B cell (primary cell): ENCODE results near the gene CNTNAP2. TPM values are rescaled to one million over a fixed set of nuclear protein-coding genes. Genes with fewer than 3 reads are reported as not detected.

Experiments
- ATAC-seq: fragments of 200-7000 bp; cut with Tn5 transposase; one replicate; pipeline ENCODE4 v1.10.0; 2021; ENCODE audit warnings: low read depth, mild to moderate bottlenecking, moderate number of reproducible peaks, moderate library complexity
- CTCF ChIA-PET: fragments of 350-600 bp; sonication (Branson Sonifier 250); formaldehyde crosslinking; loops from one replicate; lab custom pipeline; 2021; ENCODE audit warnings: antibody characterized with exemption, inconsistent platforms; lab: Charles Lee
- POLR2A ChIA-PET: fragments of 350-600 bp; sonication (Branson Sonifier 250); formaldehyde crosslinking; loops from one replicate; lab custom pipeline; 2021; ENCODE audit warnings: antibody characterized with exemption; lab: Charles Lee
- DNase-seq: peaks from one replicate; pipeline ENCODE4 v3.0.0; 2013
- H2AFZ ChIP-seq: 2 replicates; pipeline ENCODE4 v1.6.1; 2012; ENCODE audit warnings: mild to moderate bottlenecking, low read depth, low read length; ENCODE audit not compliant: insufficient read depth, poor library complexity, severe bottlenecking
- H3K27ac ChIP-seq, 2 donors: 1 replicate in 1 of 2; 2 replicates in 1 of 2; pipeline ENCODE4 v1.5.1; 2012 to 2013; ENCODE audit warnings: low read length in 2 of 2, mild to moderate bottlenecking in 2 of 2, moderate library complexity in 1 of 2
- H3K27me3 ChIP-seq, 4 experiments: fragments of 200-600 bp in 1 of 4; sonication (generic) in 1 of 4; replicated peaks in 1 of 4; 1 replicate in 2 of 4; 2 replicates in 2 of 4; pipeline versions ENCODE4 v1.6.1 to v1.7.0; 2013 to 2016; ENCODE audit warnings: low read length in 3 of 4, mild to moderate bottlenecking in 2 of 4, mixed read lengths in 1 of 4, moderate library complexity in 1 of 4; ENCODE audit not compliant: insufficient read depth in 4 of 4, control insufficient read depth in 3 of 4; ENCODE audit errors: control extremely low read depth in 1 of 4
- H3K36me3 ChIP-seq, 2 experiments: replicated peaks in 1 of 2; 1 replicate in 1 of 2; 2 replicates in 1 of 2; pipeline versions ENCODE4 v1.6.1 to v1.7.1; 2013; ENCODE audit warnings: low read length in 1 of 2; ENCODE audit not compliant: insufficient read depth in 2 of 2, control insufficient read depth in 1 of 2; ENCODE audit errors: control extremely low read depth in 1 of 2, extremely low read depth in 1 of 2
- H3K4me1 ChIP-seq, 2 donors: fragments of 200-600 bp in 1 of 2; sonication (generic) in 1 of 2; 1 replicate in 1 of 2; 2 replicates in 1 of 2; pipeline versions ENCODE4 v1.5.1 to v1.6.1; 2013 to 2017; ENCODE audit warnings: low read length in 2 of 2; ENCODE audit not compliant: control insufficient read depth in 2 of 2, insufficient read depth in 2 of 2
- H3K4me2 ChIP-seq: replicated peaks from 2 replicates; pipeline ENCODE3; 2012; ENCODE audit warnings: mild to moderate bottlenecking, low read depth, low read length; ENCODE audit not compliant: poor library complexity, severe bottlenecking
- H3K4me3 ChIP-seq, 5 experiments: fragments of 200-600 bp in 1 of 5; sonication (generic) in 1 of 5; 1 replicate in 3 of 5; 2 replicates in 2 of 5; pipeline versions ENCODE4 v1.5.1 to v1.7.0; 2011 to 2016; ENCODE audit warnings: low read length in 4 of 5, mild to moderate bottlenecking in 4 of 5, low read depth in 2 of 5, control low read depth in 1 of 5, moderate library complexity in 1 of 5; ENCODE audit not compliant: insufficient read depth in 1 of 5; ENCODE audit errors: control extremely low read depth in 1 of 5, extremely low read depth in 1 of 5
- H3K79me2 ChIP-seq: fragments of 200-600 bp; sonication (generic); one replicate; pipeline ENCODE4 v1.6.0; 2016; ENCODE audit warnings: low read length; ENCODE audit not compliant: control insufficient read depth, insufficient read depth
- H3K9ac ChIP-seq: fragments of 200-600 bp; sonication (generic); 2 replicates; pipeline ENCODE4 v1.6.1; 2017; ENCODE audit warnings: mild to moderate bottlenecking, low read length, moderate library complexity
- H3K9me3 ChIP-seq, 3 donors: one replicate each; pipeline versions ENCODE4 v1.6.1 to v1.7.1; 2013; ENCODE audit warnings: low read length in 2 of 3; ENCODE audit not compliant: control insufficient read depth in 2 of 3, insufficient read depth in 1 of 3; ENCODE audit errors: control extremely low read depth in 1 of 3
- H4K20me1 ChIP-seq: 2 replicates; pipeline ENCODE4 v1.6.0; 2012; ENCODE audit warnings: mild to moderate bottlenecking, low read length; ENCODE audit not compliant: insufficient read depth, control insufficient read depth, poor library complexity, severe bottlenecking
- H3K27ac Mint-ChIP-seq: one replicate; pipeline ENCODE4 v1.8.0; 2021; ENCODE audit warnings: mixed read lengths
- H3K27me3 Mint-ChIP-seq: one replicate; pipeline ENCODE4 v1.8.0; 2021; ENCODE audit warnings: mixed read lengths
- H3K4me1 Mint-ChIP-seq: one replicate; pipeline ENCODE4 v1.8.0; 2021; ENCODE audit warnings: mixed read lengths
- H3K4me3 Mint-ChIP-seq: one replicate; pipeline ENCODE4 v1.8.0; 2021; ENCODE audit warnings: mixed read lengths
- H3K9me3 Mint-ChIP-seq: one replicate; pipeline ENCODE4 v1.8.0; 2022; ENCODE audit warnings: mixed read lengths; ENCODE audit not compliant: insufficient read depth
- EZH2 ChIP-seq: IDR thresholded peaks from 2 replicates; pipeline ENCODE4 v1.6.1; 2012; ENCODE audit warnings: borderline replicate concordance, low read depth, mild to moderate bottlenecking, moderate library complexity, low read length; ENCODE audit not compliant: insufficient read depth, poor library complexity, severe bottlenecking
- WGBS: methylation state at CpG from one replicate; pipeline ENCODE4 v1.1.5; 2013; ENCODE audit warnings: missing lambda C conversion rate; ENCODE audit not compliant: insufficient coverage; 5-methylcytosine and 5-hydroxymethylcytosine counted together
- intact Hi-C: fragments of 100-400 bp; cut with micrococcal nuclease; formaldehyde crosslinking; loops from one replicate; pipeline ENCODE4 v1.10.0; 2022
- polyA plus RNA-seq: library from polyadenylated mRNA; depleted of rRNA; stranded (reverse); fragments of >200 nt; gene quantifications from 2 replicates; pipeline ENCODE4 v1.2.3, GENCODE V29; 2012
- total RNA-seq, 2 donors: library from RNA; stranded (reverse); fragments of 120-200 nt in 1 of 2; gene quantifications; 1 replicate in 1 of 2; 2 replicates in 1 of 2; pipeline versions ENCODE4 v1.2.3 to v1.2.4, GENCODE V29; 2013 to 2022
- TF ChIP-seq, protein P1 (sequence below): fragments of 200-600 bp; IDR thresholded peaks from one replicate; pipeline ENCODE4 v1.8.0; 2022; ENCODE audit warnings: antibody characterized with exemption, mild to moderate bottlenecking

CNTNAP2 gene
- total and polyA plus RNA-seq, 2 donors (not counting 1 experiment from before 2014, with no cell fraction given), result 7.4 to 16.6 TPM

DNA sequence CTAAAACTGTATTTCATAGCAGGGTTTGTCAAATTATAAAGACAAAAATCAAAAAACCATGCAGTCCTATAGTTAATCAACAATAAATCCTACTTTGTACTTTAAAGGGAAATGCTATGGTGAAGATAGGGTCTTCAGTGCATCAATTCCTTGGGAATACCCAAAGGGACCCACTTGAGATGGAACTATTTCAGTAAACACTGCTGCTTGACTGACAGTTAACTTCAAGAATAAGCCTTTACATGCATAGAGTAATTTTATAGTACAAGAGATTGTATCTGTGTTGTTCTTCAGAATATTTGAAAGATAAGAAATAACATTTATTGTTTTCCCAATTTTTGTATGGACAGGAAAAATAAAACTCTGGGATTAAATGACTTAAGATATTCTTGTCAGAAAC is 1179.6 kb downstream of the CNTNAP2 start:
- H3K4me3 Mint-ChIP-seq, result no peak overlapping the region
- no peak overlapping the region for H2AFZ ChIP-seq
- POLR2A ChIA-PET, result no interaction called here
- no peaks in the 10 kb centered on the region for H3K4me1 Mint-ChIP-seq
- H3K4me3 ChIP-seq, result no peak overlapping the region
- H3K27me3 Mint-ChIP-seq, result no peaks in the 10 kb centered on the region
- ATAC-seq (no peak), DNase-seq (no peak)
- CTCF ChIA-PET, result no interaction called here
- no peak overlapping the region for H3K27ac ChIP-seq
- H3K9ac ChIP-seq, result no peak overlapping the region
- TF ChIP-seq, protein P1, sequence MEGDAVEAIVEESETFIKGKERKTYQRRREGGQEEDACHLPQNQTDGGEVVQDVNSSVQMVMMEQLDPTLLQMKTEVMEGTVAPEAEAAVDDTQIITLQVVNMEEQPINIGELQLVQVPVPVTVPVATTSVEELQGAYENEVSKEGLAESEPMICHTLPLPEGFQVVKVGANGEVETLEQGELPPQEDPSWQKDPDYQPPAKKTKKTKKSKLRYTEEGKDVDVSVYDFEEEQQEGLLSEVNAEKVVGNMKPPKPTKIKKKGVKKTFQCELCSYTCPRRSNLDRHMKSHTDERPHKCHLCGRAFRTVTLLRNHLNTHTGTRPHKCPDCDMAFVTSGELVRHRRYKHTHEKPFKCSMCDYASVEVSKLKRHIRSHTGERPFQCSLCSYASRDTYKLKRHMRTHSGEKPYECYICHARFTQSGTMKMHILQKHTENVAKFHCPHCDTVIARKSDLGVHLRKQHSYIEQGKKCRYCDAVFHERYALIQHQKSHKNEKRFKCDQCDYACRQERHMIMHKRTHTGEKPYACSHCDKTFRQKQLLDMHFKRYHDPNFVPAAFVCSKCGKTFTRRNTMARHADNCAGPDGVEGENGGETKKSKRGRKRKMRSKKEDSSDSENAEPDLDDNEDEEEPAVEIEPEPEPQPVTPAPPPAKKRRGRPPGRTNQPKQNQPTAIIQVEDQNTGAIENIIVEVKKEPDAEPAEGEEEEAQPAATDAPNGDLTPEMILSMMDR, result no peak
- TF ChIP-seq EZH2, result no peak
- H3K9me3 ChIP-seq, result no peaks in the 10 kb centered on the region
- no peaks in the 10 kb centered on the region for H3K79me2 ChIP-seq
- H3K27me3 ChIP-seq, result no peaks in the 10 kb centered on the region
- no peak overlapping the region for H3K4me2 ChIP-seq
- H3K36me3 ChIP-seq, result no peaks in the 10 kb centered on the region
- intact Hi-C loops, result no loop called here
- no peaks in the 10 kb centered on the region for H4K20me1 ChIP-seq
- no peaks in the 10 kb centered on the region for H3K9me3 Mint-ChIP-seq
- no peaks in the 10 kb centered on the region for H3K4me1 ChIP-seq
- no peak overlapping the region for H3K27ac Mint-ChIP-seq

DNA sequence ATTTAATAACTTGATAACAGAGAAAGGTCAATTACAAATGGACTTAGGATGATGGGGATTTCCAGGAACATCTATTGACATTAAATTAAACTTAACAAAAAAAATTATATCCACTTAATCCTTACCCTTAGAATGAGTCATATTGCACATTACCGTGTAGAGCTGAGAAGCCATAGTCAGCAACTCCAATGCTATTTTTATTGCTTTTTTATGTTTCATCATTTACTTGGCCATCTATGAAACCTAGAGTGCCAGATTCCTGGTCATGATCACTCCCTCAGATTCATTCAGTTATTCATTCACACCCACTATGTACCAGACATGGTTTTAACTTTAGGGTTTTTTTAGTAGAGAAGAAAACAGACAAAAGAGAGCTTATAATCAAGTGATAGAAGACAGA is 1180.4 kb downstream of the CNTNAP2 start:
- Histone ChIP-seq H2AFZ (no peak overlapping the region), H3K4me3 (no peak overlapping the region), H3K27ac (no peak overlapping the region), H3K9ac (no peak overlapping the region), H3K9me3 (no peaks in the 10 kb centered on the region), H3K4me1 (no peaks in the 10 kb centered on the region), H3K79me2 (no peaks in the 10 kb centered on the region), H3K36me3 (no peaks in the 10 kb centered on the region), H3K4me2 (no peak overlapping the region), H4K20me1 (no peaks in the 10 kb centered on the region), H3K27me3 (no peaks in the 10 kb centered on the region)
- Mint-ChIP-seq H3K4me3 (no peak overlapping the region), H3K9me3 (no peaks in the 10 kb centered on the region), H3K27ac (no peak overlapping the region), H3K4me1 (no peaks in the 10 kb centered on the region), H3K27me3 (no peaks in the 10 kb centered on the region)
- intact Hi-C loops, result no loop called here
- TF ChIP-seq EZH2, result no peak
- TF ChIP-seq, protein P1, result no peak
- ATAC-seq, result no peak
- CTCF ChIA-PET, result no interaction called here
- POLR2A ChIA-PET, result no interaction called here
- WGBS, result 89% methylated on average over 1 of the region's 1 CpG
- no peak for DNase-seq
